Fibroblast of skin of right quadriceps (primary cell): ENCODE results near the gene CELF2.
"Not testable (repeated sequence)": the region's sequence is repeated elsewhere in the genome, so short reads cannot be mapped to it uniquely, and the experiment has no call there.

Experiments
- DNase-seq: peaks from one replicate; pipeline ENCODE4 v3.0.0-alpha.2; 2013

CELF2 gene

DNA sequence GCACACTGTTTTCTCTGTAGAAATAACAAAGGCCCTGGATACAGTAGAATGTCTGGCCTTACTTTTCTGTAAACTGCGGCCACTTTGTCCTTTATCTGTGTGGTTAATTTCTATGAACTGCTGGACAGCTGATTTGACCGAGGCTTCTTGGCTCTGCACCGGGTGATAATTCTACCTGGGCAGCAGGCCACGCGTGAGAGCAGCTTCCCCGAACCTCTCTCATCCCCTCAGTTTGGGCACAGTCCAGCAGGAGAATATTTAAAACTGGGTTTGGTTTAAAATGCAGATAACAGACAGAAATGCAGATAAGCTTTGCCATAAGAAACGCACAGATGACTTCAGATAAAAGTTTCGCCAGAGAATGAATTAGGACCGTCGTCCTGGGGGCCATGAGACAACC, 81.0 kb downstream of the CELF2 start:
- DNase-seq: no peak

DNA sequence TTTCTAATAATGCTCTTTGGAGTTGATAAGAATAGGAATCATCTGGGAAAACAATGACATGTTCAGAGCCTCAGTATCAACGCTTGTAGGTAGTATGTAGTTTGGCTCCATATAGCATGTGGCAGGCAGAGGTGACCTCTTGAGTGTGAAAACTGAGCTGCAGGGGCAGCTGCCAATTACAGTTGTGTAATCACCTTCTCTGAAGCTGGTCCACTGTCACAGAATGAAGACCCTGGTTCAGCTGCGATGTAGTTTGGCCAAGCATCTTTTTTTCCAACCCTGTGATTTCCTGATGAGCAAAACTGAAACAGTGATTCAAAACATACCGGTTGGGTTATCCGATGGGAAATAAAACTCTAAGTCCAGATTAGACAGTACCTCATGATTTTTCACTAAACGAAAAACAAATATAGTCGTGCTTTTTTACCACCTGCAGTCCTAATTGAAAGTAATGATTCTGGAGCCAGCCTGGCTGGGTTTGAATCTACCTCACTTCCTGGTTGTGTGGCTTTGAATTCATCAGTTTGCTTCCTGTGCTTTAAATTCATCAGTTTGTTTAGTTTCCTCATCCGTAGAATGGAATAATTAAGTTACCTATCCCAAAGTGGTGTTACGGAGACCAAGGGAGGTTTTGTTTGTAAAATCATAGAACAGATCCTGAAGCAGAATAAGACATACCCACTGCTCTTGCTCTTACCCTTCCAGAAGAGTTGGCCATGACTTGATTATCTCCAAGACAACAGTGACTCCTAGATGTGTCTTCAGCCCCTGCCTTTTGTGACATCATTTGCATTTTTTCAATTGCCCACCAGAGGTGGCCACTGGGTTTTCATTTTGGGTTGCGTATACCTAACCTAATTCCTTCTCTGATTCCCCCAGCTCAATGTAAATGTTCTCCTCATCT, 87.4 kb downstream of the CELF2 start:
- DNase-seq: no peak

DNA sequence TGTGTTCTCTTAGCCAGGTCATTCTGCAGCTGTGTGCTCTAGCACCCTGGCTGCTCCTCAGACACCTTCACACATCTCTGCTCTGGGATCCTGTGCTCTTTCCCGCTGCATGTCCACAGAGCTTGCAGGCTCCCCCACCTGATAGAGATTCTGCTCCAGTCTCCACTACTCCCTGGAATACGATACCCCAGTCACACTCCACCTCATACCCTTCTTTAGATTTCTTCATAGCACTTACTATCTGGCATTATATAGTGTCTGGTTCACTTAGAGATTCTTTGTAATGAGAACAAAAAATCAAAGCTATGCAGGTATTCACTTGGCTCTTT, 88.0 kb downstream of the CELF2 start:
- no peak for DNase-seq

DNA sequence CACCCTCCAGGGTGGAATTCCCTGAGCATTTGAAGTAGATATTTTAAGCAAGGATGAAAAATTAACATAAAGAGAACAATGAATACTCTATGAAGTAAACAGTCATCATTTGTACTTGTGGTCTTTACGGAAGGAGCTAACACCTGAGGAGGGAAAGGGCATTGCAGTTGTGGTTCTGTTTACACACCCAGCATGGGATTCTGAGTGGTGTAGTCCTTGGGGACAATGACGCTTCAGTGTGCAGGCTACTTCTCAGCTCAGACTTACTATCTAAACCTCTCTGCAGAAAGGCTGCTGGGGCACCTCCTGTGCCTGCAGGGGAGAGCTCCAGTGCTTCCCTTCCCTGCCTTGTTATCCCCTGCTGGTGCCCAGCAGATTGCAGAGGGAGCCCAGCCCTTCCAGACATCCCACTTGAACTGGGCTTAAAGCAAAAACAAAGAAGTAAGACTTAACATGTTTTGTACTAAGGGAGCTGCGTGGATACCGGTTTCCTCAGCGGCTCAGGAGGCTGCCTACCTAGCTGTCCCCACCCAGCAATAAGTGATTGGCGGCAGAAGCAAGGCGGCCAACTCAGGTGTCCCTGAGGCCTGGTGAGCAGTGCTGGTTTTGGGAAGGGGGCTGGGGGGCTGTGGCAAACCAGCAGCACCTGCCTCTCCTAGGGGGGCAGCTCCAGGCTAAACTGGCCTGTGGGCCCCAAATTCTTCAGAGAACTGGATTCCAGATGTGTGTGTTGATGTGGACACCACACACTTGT, 89.1 kb downstream of the CELF2 start:
- no peak for DNase-seq

DNA sequence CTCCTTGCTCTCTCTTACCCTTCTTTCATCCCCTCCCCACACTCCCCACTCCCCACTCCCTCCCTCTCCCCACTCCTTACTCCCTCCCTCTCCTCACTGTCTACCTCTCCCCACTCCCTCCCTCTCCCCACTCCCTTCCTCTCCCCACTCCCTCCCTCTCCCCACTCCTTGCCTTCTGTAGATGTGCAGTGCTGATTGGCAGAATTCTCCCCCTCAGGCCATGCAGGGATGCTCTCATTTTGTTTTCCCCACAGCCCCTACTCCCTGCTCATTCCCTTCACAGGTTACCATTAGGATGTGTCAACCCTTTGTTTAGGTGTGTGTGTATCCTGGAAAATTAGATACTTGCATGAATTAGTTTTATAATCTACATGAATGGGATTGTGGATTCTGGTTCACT, 90.3 kb downstream of the CELF2 start:
- DNase-seq: no peak

DNA sequence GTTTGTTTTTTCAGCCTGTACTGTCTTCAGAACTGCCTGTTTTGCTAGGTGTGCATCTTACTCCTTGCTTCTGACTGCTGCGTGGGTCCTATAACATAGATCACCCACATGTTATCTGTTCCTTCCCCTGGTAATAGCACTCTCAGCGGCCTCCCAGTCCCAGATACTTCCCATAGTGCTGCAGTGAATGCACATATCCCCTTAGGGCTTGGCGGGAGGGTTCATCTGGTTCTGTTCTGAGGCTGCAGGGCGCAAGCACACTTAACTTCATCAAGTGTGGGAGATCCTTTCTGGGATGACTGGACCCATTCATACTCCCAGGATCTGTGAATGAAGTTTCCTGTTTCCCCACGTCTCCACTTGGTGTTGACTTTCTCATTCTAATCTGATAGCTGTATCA, 90.7 kb downstream of the CELF2 start:
- DNase-seq: no peak

DNA sequence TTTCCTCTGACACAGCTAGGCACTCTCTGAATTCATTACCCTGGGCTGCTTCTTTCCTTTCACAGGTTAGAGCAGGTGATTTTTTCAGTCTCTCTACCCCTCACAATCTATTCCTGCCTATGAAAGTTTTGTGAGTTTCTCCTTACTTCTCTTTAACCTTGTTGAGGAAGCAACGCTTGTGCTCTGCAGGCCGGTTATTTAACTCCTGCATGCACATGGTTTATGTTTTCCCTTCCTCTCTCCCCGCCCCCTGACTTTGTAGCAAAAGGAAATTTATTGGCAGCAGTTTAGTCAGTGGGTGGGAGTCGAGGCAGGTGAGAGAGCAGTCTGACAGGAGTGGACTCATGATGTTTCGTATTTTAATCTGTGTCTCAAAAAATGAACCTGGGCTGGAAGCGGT, 91.9 kb downstream of the CELF2 start:
- no peak for DNase-seq

DNA sequence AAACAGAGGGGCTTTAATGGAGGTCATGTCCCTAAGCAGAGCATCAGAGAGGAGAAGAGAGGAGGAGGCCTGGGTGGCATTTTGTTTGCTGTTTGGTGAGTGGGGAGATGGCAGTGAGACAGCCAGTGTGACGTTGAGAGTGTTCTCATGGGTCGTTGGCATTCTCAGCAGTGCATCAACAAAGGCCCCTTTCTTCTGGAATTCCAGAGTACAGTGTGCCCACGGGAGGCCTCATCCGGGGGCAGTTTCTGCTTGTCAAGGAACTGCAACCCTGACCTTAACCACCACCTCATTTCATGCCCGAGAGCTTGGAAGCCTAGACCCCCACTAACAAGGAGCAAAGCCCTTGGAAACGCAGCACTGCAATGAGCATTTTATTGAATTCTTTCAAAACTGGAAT, 92.9 kb downstream of the CELF2 start:
- no peak for DNase-seq

DNA sequence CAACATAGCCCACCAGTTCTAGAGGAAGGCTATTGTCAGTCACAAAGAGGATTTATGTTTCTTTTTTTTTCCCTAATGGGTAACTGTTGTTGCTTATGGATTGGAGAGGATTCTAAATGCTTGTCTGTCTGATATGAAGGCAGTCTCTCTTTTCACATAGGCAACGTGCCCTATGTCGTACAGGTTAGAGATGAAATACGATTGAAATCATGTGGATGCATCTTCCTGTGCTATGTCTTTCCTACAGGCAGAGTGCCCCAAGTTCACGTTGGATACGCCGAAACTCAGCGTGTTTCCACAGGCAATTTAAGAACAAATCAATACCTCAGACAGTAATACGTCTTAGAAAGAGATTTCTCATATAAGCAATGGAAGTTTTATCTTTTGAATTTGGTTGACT, 93.8 kb downstream of the CELF2 start:
- no peak for DNase-seq

DNA sequence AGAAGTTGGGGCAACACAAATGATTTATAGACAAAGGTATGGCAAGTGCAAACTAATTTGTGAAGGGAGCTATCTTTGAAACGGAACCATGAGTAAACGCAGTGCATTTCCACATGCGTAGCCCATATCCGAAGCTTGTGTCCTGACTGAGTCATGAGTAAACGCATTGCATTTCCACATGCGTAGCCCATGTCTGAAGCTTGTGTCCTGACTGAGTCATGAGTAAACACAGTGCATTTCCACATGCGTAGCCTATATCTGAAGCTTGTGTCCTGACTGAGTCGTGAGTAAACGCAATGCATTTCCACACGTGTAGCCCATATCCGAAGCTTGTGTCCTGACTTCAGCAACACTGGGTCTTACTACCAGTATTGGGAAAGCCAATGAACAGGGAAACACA, 95.0 kb downstream of the CELF2 start:
- DNase-seq: no peak

DNA sequence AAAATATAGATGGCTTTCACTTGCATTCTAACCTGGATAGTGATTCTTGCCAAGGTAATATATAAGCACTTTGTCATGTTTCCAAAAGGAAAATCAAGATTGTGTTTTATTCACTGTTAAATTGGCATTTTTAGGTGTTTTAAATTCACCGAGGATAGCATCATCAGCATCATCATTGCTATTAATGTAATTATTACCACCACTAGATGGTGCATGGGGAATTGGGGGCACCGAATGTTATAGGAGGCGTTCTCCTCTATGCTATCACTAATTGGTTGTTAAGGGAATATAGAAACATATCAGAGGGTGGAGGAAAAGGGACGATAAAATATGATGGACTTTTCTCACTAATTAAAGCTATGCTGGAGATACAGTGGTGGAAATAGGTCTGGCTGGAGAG, 95.5 kb downstream of the CELF2 start:
- DNase-seq: no peak

DNA sequence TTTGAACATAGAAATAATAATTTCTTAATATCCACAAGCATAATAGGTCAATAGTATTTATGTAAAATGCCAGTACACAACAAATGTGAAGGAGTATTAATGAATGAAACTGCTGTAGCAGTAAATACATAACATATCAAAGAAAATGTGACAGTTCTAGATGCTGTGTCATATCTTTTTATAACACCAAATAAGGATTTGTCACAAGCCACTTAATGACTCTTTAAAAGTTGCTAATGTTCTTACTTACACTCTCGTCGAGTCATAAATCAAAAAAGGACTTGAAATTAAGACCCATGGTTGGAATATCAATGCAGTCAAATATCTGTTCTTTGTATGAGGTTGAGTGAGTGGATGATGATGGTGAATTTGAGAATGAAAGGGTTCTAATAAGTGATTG, 96.6 kb downstream of the CELF2 start:
- DNase-seq: no peak

DNA sequence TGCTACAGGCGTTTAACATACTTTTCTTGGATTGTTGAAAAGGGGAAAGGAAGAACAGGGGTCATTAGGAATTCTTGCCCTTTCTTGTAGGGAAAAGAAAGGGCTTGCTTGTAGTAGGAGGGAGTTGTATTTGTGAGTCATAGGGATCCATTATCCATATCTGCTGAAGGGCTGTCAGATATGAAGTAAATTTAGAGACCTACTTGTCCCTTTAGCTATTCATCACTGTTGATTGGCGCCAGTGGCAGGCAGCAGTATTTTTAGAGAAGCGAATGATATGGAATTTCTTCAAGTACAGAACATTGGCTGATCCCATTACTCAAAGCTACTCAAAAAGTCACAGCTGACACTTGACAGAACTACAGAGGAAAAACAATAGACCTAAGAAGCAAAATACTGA, 97.7 kb downstream of the CELF2 start:
- DNase-seq: no peak

DNA sequence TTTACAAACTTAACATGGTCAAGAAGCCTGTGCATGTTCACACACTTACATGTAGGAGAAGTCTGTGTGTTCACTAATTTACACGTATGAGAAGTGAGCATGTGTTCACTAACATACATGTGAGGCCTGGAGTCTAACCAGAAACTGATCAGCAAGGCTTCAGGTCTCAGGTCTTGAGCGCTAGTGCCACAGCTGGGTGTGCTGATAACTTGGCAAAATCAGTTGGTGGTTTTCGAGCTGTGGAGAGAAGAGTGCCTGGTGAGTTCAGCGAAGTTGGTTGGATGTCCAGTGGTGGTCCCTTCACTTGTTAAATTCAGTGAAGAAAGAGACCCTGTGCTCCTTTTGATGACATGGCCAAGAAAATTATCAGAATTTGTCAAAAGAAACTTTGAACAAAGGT, 98.7 kb downstream of the CELF2 start:
- no peak for DNase-seq

DNA sequence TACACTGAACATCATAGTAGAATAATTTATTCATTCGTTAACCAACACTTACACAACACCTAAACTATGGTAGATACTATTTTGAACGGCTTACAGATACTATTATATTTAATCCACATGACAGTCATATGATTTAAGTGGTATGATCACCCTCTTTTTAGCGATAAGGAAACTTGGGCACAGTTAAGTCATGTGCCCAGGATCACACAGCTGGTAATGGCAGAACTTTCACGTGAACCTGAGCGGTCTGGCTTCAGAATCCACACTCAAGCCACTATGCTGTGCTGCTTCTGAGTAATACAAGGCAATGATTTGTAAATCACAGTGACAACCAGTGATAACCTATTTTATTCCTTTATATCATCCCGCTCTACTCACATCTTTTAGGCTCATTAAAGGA, 99.1 kb downstream of the CELF2 start:
- no peak for DNase-seq

DNA sequence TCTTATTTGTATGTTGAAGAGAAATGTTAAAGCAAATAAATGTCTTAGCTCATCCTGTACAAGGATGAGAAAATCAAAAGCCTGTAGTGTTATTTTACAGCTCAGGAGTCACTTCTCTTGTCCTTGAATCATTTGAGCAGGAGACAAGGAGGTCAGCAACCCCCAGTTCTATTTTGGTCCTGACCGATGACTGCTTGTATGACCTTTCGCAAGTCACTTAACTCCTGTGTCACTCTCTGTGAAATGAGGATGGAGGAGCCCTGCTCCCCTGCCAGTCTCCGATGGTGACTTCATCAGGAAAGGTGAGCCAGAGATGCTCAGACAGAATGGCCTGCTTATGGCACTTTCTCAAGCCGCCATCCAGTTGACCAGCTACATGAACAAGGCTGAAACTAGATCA, 101.0 kb downstream of the CELF2 start:
- DNase-seq: no peak

DNA sequence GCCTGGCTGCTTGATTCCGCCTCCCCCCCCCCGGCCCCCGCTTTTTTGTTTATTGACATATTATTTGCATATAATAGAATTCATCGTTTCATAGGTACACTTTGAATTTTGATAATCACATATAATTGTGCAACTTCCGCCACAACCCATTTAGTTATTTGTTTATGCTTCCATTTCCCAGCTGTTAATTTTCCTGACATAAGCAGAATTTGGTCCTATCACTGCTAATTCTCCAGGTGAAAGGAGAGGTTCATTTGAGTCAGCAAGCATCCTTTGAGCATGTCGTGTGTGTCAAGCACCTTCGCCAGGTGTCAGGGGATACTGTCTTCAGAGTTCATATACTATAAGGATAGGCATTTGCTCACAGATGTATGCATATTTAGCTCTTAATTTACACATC, 102.2 kb downstream of the CELF2 start:
- DNase-seq: no peak

DNA sequence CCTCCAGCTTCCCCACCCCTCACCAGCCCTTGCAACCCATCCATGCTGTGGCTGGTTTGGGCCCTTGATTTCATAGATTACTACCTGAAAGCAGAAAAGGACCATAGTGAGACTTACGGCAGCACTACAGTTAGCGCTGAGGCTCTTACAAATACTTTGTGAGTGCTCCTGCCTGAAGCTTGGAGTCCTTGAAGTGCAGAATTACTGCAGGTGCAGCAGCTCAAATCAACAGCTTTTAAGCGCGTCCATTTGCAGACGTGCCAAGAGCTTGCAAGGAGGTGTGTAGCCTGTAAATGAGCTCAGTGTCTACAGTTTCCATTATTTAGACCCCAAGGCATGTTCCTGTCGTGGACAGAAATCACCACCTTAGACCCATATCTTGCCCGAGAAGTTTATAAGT, 103.0 kb downstream of the CELF2 start:
- DNase-seq: no peak

DNA sequence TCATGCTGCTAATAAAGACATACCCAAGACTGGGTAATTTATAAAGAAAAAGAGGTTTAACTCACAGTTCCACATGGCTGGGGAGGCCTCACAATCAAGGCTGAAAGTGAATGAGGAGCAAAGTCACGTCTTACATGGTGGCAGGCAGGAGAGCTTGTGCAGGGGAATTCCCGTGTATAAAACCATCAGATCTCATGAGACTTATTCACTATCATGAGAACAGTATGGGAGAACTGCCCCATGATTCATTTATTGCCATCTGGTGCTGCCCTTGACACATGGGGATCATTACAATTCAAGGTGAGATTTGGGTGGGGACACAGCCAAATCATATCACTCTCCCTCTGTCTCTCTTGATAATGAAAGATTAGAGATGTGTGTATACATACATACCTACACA, 106.2 kb downstream of the CELF2 start:
- DNase-seq: not testable (repeated sequence)

DNA sequence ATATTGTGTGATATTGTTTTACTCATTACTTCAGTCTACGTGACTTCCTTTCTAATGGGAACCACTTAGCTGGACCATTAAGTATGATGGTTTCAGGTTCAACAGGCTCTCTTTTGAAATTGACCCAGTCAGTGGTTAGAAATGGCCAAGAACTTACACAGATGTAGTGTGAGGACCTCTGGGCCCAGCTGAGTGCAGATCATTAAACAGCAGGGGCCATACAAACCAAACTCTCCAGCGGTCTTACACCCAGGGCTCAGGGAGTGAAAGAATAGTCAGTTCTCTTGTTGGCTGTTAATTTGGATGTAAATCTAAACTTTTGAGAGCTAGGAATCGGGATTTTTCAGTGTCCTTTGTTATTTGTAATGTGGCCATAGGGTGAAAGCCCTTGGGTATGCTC, 107.3 kb downstream of the CELF2 start:
- no peak for DNase-seq

DNA sequence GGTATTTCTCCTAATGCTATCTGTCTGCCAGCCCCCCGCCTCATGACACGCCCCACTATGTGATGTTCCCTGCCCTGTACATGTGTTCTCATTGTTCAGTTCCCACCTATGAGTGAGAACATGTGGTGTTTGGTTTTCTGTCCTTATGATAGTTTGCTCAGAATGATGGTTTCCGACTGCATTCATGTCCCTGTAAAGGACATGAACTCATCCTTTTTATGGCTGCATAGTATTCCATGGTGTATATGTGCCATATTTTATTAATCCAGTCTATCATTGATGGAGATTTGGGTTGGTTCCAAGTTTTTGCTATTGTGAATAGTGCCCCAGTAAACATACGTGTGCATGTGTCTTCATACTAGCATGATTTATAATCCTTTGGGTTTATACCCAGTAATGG, 109.3 kb downstream of the CELF2 start:
- not testable (repeated sequence) for DNase-seq

DNA sequence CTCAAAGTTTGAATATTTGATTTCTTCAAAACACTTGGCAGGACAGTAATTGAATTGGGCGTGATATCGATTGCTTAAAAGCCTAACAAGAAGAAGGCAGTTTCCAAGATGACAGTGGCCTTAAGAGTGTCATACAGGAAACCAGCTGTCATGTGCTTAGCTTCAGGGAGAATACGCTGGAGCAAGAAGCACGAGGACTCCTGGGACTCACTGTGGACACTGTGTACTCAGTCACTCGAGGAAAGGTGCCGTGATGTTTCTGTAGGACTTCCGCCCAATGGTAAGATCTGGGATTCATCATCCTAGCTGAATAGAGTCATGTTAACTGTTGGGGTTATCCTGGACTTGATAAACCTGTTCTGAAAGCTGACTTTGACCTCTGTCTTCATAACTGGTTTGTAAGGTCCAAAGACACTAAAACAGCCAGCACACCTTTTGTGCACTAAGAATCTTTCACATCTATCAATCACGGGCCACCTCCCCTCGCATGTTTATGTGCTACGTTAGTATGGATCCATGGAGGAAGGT, 113.5 kb downstream of the CELF2 start:
- DNase-seq: no peak

DNA sequence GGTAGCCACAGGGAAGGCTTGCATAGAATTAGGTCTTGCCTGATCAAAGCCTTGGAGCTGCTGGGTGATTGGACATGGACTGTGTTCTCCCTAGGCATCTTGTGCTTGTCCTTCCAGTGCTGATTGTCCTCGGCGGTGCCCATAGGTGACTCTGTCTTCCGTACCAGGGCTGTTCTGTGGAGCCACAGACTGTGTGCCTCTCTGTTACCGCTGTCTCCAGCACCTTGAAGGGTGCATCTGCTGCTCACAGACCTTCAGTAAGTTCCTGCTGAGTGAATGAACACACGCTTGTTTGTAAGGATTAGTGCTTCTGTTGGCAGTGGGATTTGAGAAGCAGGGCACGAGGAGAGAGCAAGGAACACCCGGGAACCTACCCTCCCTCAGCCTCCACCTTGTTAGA, 116.7 kb downstream of the CELF2 start:
- DNase-seq: no peak

DNA sequence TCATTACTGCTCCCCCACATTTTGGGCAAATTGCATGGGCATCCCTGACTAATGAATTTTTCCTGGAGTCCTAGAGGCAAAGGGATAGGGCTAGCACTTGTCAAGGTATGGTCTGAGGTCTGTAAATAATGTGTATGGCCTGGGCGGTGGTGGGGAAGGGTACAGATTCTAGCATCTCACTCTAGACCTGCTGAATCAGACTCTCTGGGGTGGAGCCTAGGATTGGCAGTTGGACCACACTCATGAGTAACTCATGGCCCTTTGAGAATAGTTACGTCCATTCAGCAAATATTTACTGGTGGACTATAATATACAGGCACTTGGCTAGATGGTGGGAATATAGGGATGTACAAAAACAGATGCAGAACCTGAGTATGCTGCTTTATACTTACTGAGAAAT, 118.0 kb downstream of the CELF2 start:
- DNase-seq: no peak
